Smooth muscle cell (in vitro differentiated cells): ENCODE results near the gene SCN4B. TPM values are rescaled to one million over a fixed set of nuclear protein-coding genes. Genes with fewer than 3 reads are reported as not detected.

Experiments used
- DNase-seq: peaks from one replicate; lab custom pipeline; 2025; ENCODE audit not compliant: unreplicated experiment; lab: John Stamatoyannopoulos, UW
- H2AFZ ChIP-seq: fragments of 200-600 bp; sonication (generic); 2 replicates; pipeline ENCODE4 v1.6.0; 2016; ENCODE audit warnings: antibody characterized with exemption, low read depth, mild to moderate bottlenecking
- H3F3A ChIP-seq: fragments of 200-600 bp; sonication (generic); 2 replicates; pipeline ENCODE4 v1.6.0; 2017; ENCODE audit warnings: antibody characterized with exemption, low read depth
- H3K27ac ChIP-seq: fragments of 200-600 bp; sonication (generic); 2 replicates; pipeline ENCODE4 v1.5.1; 2016; ENCODE audit warnings: low read depth, mild to moderate bottlenecking
- H3K27me3 ChIP-seq: fragments of 200-600 bp; sonication (generic); 2 replicates; pipeline ENCODE4 v1.6.1; 2016; ENCODE audit warnings: low read depth, mild to moderate bottlenecking
- H3K36me3 ChIP-seq: fragments of 200-600 bp; sonication (generic); 2 replicates; pipeline ENCODE4 v1.5.1; 2016; ENCODE audit warnings: low read depth
- H3K4me1 ChIP-seq: fragments of 200-600 bp; sonication (generic); 2 replicates; pipeline ENCODE4 v1.5.1; 2016; ENCODE audit warnings: low read depth
- H3K4me2 ChIP-seq: fragments of 200-600 bp; sonication (generic); 2 replicates; pipeline ENCODE4 v1.6.0; 2016; ENCODE audit warnings: mild to moderate bottlenecking
- H3K4me3 ChIP-seq: fragments of 200-600 bp; sonication (generic); 2 replicates; pipeline ENCODE4 v1.5.1; 2016; ENCODE audit warnings: mild to moderate bottlenecking
- H3K79me2 ChIP-seq: fragments of 200-600 bp; sonication (generic); 2 replicates; pipeline ENCODE4 v1.6.0; 2016; ENCODE audit warnings: low read depth, mild to moderate bottlenecking
- H3K9ac ChIP-seq: fragments of 200-600 bp; sonication (generic); 2 replicates; pipeline ENCODE4 v1.6.0; 2016; ENCODE audit warnings: low read depth
- H3K9me3 ChIP-seq: fragments of 200-600 bp; sonication (generic); replicated peaks from 2 replicates; pipeline ENCODE4 v1.5.1; 2016; ENCODE audit warnings: low read depth
- H4K20me1 ChIP-seq: fragments of 200-600 bp; sonication (generic); 2 replicates; pipeline ENCODE4 v1.6.0; 2016; ENCODE audit warnings: low read depth
- WGBS: methylation state at CpG from one replicate; pipeline ENCODE4 v1.1.7; 2016; ENCODE audit warnings: low lambda C conversion rate; 5-methylcytosine and 5-hydroxymethylcytosine counted together
- polyA plus RNA-seq: library from polyadenylated mRNA; unstranded; fragments of >200 nt; fragmentation: Nextera tagmentation; extraction: Ambion mirVana; gene quantifications from 2 replicates; pipeline ENCODE4 v1.2.1, GENCODE V29; 2016
- total RNA-seq: library from RNA; depleted of rRNA; stranded (reverse); fragments of >200 nt; gene quantifications from 2 replicates; pipeline ENCODE4 v1.2.3, GENCODE V29; 2014
- TF ChIP-seq, protein P1 (sequence below): fragments of 200-600 bp; sonication (generic); IDR thresholded peaks from 2 replicates; pipeline ENCODE4 v1.5.1; 2017; ENCODE audit warnings: borderline replicate concordance, mild to moderate bottlenecking, antibody characterized with exemption; ENCODE audit not compliant: insufficient read depth, poor library complexity, severe bottlenecking

The SCN4B gene
- total and polyA plus RNA-seq, 2 experiments from 2014 or later: not detected

GRCh38 chr11:118129471-118130172 is 23.0 kb downstream of the SCN4B start:
- Histone ChIP-seq H3K4me1 (no peaks in the 10 kb centered on the region), H2AFZ (no peak overlapping the region), H3K4me3 (no peak overlapping the region), H3F3A (no peaks in the 10 kb centered on the region), H4K20me1 (no peaks in the 10 kb centered on the region), H3K9ac (no peak overlapping the region), H3K27me3 (peaks cover 20% of the 10 kb centered on the region), H3K9me3 (no peaks in the 10 kb centered on the region), H3K4me2 (no peak overlapping the region), H3K36me3 (no peaks in the 10 kb centered on the region), H3K27ac (no peak overlapping the region), H3K79me2 (no peaks in the 10 kb centered on the region)
- 94% methylated on average over 6 of the region's 6 CpGs for WGBS
- TF ChIP-seq, protein P1, sequence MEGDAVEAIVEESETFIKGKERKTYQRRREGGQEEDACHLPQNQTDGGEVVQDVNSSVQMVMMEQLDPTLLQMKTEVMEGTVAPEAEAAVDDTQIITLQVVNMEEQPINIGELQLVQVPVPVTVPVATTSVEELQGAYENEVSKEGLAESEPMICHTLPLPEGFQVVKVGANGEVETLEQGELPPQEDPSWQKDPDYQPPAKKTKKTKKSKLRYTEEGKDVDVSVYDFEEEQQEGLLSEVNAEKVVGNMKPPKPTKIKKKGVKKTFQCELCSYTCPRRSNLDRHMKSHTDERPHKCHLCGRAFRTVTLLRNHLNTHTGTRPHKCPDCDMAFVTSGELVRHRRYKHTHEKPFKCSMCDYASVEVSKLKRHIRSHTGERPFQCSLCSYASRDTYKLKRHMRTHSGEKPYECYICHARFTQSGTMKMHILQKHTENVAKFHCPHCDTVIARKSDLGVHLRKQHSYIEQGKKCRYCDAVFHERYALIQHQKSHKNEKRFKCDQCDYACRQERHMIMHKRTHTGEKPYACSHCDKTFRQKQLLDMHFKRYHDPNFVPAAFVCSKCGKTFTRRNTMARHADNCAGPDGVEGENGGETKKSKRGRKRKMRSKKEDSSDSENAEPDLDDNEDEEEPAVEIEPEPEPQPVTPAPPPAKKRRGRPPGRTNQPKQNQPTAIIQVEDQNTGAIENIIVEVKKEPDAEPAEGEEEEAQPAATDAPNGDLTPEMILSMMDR: no peak
- no peak for DNase-seq

- Histone ChIP-seq H3K79me2 (no peaks in the 10 kb centered on the region), H3K9ac (no peak overlapping the region), H3F3A (no peaks in the 10 kb centered on the region), H3K36me3 (no peaks in the 10 kb centered on the region), H3K4me3 (no peak overlapping the region), H3K9me3 (no peaks in the 10 kb centered on the region), H3K4me1 (no peaks in the 10 kb centered on the region), H3K27ac (no peak overlapping the region), H3K27me3 (peaks cover 13% of the 10 kb centered on the region), H3K4me2 (no peak overlapping the region), H2AFZ (no peak overlapping the region), H4K20me1 (no peaks in the 10 kb centered on the region)
- TF ChIP-seq, protein P1: no peak
- DNase-seq: no peak
- 74% methylated on average over 11 of the region's 11 CpGs for WGBS
These were observed 23.7 kb downstream of the SCN4B start for GRCh38 chr11:118128721-118129470.

DNA sequence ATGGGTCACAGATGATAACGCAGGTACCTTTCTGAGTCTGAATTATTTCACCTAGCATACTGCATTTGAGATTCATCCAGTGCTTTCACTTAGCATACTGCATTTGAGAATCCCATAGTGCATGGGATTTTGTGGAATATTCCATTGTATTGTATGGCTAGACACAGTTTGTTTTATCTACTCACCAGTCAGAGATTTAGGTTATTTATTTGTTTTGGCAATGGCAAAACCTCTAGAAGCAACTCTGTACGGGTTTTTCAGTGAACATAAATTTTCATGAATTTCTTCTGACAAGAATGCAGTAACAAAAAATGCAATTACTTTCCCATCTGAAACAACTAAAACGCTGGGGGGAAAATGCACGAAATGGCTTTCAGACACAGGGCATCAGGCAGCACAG is 24.3 kb downstream of the SCN4B start:
- H3K4me3 ChIP-seq: no peak overlapping the region
- no peaks in the 10 kb centered on the region for H3K79me2 ChIP-seq
- H2AFZ ChIP-seq: no peak overlapping the region
- no peaks in the 10 kb centered on the region for H3K9me3 ChIP-seq
- peaks cover 11% of the 10 kb centered on the region for H3K27me3 ChIP-seq
- H3K36me3 ChIP-seq: no peaks in the 10 kb centered on the region
- TF ChIP-seq, protein P1: no peak
- H3F3A ChIP-seq: no peaks in the 10 kb centered on the region
- no peak overlapping the region for H3K4me2 ChIP-seq
- H4K20me1 ChIP-seq: no peaks in the 10 kb centered on the region
- no peak for DNase-seq
- no peak overlapping the region for H3K9ac ChIP-seq
- H3K27ac ChIP-seq: no peak overlapping the region
- WGBS: 83% methylated on average over 4 of the region's 4 CpGs
- H3K4me1 ChIP-seq: no peaks in the 10 kb centered on the region
